ENCODE data around the gene TKT.

The TKT gene

GRCh38 chr3:53224026-53224425 lies 31.8 kb downstream of the TKT start:
- DNase-seq (ENCODE audit: low read depth) = no peak

- no peak for DNase-seq (ENCODE audit: low read depth)
Measured at GRCh38 chr3:53223541-53223966, 32.3 kb downstream of the TKT start.

GRCh38 chr3:53223025-53223424 lies 32.8 kb downstream of the TKT start:
- no peak for DNase-seq (ENCODE audit: low read depth)

GRCh38 chr3:53222183-53222901 lies 33.5 kb downstream of the TKT start:
- DNase-seq (ENCODE audit: low read depth) = no peak

- no peak for DNase-seq (ENCODE audit: low read depth)
Measured at GRCh38 chr3:53221827-53222182, 34.0 kb downstream of the TKT start.

- DNase-seq (ENCODE audit: low read depth) = no peak
Measured at GRCh38 chr3:53221345-53221744, 34.5 kb downstream of the TKT start.

- peak; percentile 56 for DNase-seq (ENCODE audit: low read depth)
Measured at GRCh38 chr3:53219895-53220483, 35.8 kb downstream of the TKT start.

GRCh38 chr3:53218131-53218530 lies 37.7 kb downstream of the TKT start:
- DNase-seq (ENCODE audit: low read depth) = no peak

- no peak for DNase-seq (ENCODE audit: low read depth)
Measured at GRCh38 chr3:53217175-53217574, 38.6 kb downstream of the TKT start.

- DNase-seq (ENCODE audit: low read depth) = no peak
Measured at GRCh38 chr3:53216723-53217122, 39.1 kb downstream of the TKT start.

- no peak for DNase-seq (ENCODE audit: low read depth)
Measured at GRCh38 chr3:53215816-53216215, 40.0 kb downstream of the TKT start.

- no peak for DNase-seq (ENCODE audit: low read depth)
Measured at GRCh38 chr3:53213276-53213675, 42.5 kb downstream of the TKT start.

GRCh38 chr3:53211706-53212702 lies 43.8 kb downstream of the TKT start:
- DNase-seq (ENCODE audit: low read depth) = no peak

GRCh38 chr3:53202331-53203015 lies 53.3 kb downstream of the TKT start:
- DNase-seq (ENCODE audit: low read depth) = no peak

- DNase-seq (ENCODE audit: low read depth) = no peak
Measured at GRCh38 chr3:53200501-53201498, 55.0 kb downstream of the TKT start.

GRCh38 chr3:53199834-53200233 lies 56.0 kb downstream of the TKT start:
- no peak for DNase-seq (ENCODE audit: low read depth)

GRCh38 chr3:53198996-53199395 lies 56.8 kb downstream of the TKT start:
- DNase-seq (ENCODE audit: low read depth) = no peak

- DNase-seq (ENCODE audit: low read depth) = no peak
Measured at GRCh38 chr3:53198256-53198977, 57.4 kb downstream of the TKT start.

GRCh38 chr3:53196575-53197407 lies 59.0 kb downstream of the TKT start:
- no peak for DNase-seq (ENCODE audit: low read depth)
